ENCODE data around the gene ARPC1B. TPM values are rescaled to one million over a fixed set of nuclear protein-coding genes. Genes with fewer than 3 reads are reported as not detected.

The ARPC1B gene
- total RNA-seq, 1 donor from 2014 or later, result 23.6 TPM

DNA sequence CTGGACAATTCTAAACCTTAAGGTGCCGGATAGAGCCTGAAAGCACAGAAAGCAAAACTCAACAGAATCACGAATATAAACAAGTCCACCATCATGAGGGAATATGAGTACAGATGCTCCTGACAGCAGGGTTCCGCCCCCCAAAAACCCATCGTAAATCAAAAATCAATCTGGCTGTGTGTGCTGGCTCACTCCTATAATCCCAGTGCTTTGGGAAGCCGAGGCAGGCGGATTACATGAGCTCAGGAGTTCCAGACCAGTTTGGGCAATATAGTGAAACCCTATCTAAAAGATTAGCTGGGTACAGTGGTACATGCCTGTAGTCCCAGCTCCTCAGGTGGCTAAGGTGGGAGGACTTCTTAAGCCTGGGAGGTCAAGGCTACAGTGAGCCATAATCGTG, 46.5 kb downstream of the ARPC1B start:
- H3K36me3 Mint-ChIP-seq, result peaks cover 18% of the 10 kb centered on the region
- Histone ChIP-seq H3K27me3 (no peaks in the 10 kb centered on the region), H4K20me1 (ENCODE audit: low read depth) (peaks cover 16% of the 10 kb centered on the region), H3K9me3 (ENCODE audit: low read depth) (no peaks in the 10 kb centered on the region), H3F3A (ENCODE audit: low read depth) (peaks cover 6% of the 10 kb centered on the region), H3K79me2 (ENCODE audit: low read depth) (no peaks in the 10 kb centered on the region), H3K27ac (no peak overlapping the region), H3K4me2 (no peak overlapping the region), H3K36me3 (no peaks in the 10 kb centered on the region), H2AFZ (replicated peaks) (no peak overlapping the region), H3K4me1 (no peaks in the 10 kb centered on the region), H3K4me3 (no peak overlapping the region), H3K9ac (no peak overlapping the region)
- TF ChIP-seq, protein P1, sequence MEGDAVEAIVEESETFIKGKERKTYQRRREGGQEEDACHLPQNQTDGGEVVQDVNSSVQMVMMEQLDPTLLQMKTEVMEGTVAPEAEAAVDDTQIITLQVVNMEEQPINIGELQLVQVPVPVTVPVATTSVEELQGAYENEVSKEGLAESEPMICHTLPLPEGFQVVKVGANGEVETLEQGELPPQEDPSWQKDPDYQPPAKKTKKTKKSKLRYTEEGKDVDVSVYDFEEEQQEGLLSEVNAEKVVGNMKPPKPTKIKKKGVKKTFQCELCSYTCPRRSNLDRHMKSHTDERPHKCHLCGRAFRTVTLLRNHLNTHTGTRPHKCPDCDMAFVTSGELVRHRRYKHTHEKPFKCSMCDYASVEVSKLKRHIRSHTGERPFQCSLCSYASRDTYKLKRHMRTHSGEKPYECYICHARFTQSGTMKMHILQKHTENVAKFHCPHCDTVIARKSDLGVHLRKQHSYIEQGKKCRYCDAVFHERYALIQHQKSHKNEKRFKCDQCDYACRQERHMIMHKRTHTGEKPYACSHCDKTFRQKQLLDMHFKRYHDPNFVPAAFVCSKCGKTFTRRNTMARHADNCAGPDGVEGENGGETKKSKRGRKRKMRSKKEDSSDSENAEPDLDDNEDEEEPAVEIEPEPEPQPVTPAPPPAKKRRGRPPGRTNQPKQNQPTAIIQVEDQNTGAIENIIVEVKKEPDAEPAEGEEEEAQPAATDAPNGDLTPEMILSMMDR (IDR thresholded peaks at IDR 0.05), result no peak
- TF ChIP-seq EZH2 (IDR thresholded peaks at IDR 0.05) (no peak), EZH2phosphoT487 (IDR thresholded peaks at IDR 0.05) (no peak)
- H3K4me1 Mint-ChIP-seq, result no peaks in the 10 kb centered on the region
- no peak overlapping the region for H3K4me3 Mint-ChIP-seq
- DNase-seq (ENCODE audit: low spot score), result no peak
- no peak overlapping the region for H3K27ac Mint-ChIP-seq
- H3K27me3 Mint-ChIP-seq (ENCODE audit: insufficient read depth, low read depth), result no peaks in the 10 kb centered on the region
- no peaks in the 10 kb centered on the region for H3K9me3 Mint-ChIP-seq

DNA sequence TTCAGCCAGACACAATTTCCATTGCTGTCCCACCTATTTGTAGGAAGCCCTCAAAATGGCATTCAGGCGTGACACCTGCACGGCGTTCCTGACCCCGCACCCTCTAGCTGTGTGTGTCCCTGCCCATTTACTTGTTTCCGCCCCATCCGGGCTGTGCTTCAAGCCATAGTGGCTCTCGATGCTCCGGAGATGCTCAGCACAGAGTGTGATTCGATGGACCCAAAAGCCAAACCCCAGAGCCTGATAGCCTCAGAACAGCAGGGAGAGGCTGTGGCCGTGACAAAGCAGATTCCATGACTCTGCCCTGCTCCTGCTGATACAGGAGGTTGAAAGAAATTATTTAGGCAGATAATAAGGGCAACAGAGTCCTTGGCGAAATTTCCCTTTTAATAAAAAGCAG, 47.7 kb downstream of the ARPC1B start:
- H3K27me3 Mint-ChIP-seq (ENCODE audit: insufficient read depth, low read depth), result no peaks in the 10 kb centered on the region
- H3K36me3 ChIP-seq, result no peaks in the 10 kb centered on the region
- H3K9me3 Mint-ChIP-seq, result no peaks in the 10 kb centered on the region
- no peak overlapping the region for H2AFZ ChIP-seq (replicated peaks)
- no peak for DNase-seq (ENCODE audit: low spot score)
- TF ChIP-seq, protein P1 (IDR thresholded peaks at IDR 0.05), result no peak
- TF ChIP-seq EZH2 (IDR thresholded peaks at IDR 0.05) (no peak), EZH2phosphoT487 (IDR thresholded peaks at IDR 0.05) (no peak)
- peaks cover 4% of the 10 kb centered on the region for H3F3A ChIP-seq (ENCODE audit: low read depth)
- H4K20me1 ChIP-seq (ENCODE audit: low read depth), result peaks cover 16% of the 10 kb centered on the region
- H3K4me1 ChIP-seq, result no peaks in the 10 kb centered on the region
- H3K4me3 Mint-ChIP-seq, result no peak overlapping the region
- H3K9ac ChIP-seq, result no peak overlapping the region
- H3K36me3 Mint-ChIP-seq, result peaks cover 14% of the 10 kb centered on the region
- no peak overlapping the region for H3K27ac Mint-ChIP-seq
- H3K27me3 ChIP-seq, result no peaks in the 10 kb centered on the region
- no peak overlapping the region for H3K27ac ChIP-seq
- no peak overlapping the region for H3K4me2 ChIP-seq
- no peaks in the 10 kb centered on the region for H3K4me1 Mint-ChIP-seq
- H3K4me3 ChIP-seq, result no peak overlapping the region
- H3K9me3 ChIP-seq (ENCODE audit: low read depth), result no peaks in the 10 kb centered on the region
- no peaks in the 10 kb centered on the region for H3K79me2 ChIP-seq (ENCODE audit: low read depth)

DNA sequence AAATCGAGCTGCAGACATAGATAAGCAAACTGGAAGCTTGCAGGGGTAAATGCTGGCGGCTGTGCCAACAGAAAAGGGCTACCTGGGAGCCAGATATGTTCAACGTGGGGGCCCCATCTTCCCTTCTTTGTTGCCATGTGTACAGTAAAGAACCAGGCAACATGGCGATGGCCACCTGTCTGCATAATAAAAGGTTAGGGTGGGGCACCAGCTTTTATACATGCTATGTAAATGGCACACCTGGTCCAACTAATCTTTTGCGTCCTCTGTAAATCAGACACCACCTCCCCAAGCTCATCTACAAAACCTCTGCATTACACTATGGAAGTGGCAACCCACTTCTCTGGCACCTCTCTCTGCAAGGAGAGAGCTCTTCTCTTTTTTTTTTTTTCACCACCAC, 48.1 kb downstream of the ARPC1B start:
- Histone ChIP-seq H3F3A (ENCODE audit: low read depth) (no peaks in the 10 kb centered on the region), H3K27me3 (no peaks in the 10 kb centered on the region), H3K4me2 (no peak overlapping the region), H3K9ac (no peak overlapping the region), H3K79me2 (ENCODE audit: low read depth) (no peaks in the 10 kb centered on the region), H3K27ac (no peak overlapping the region), H3K4me3 (no peak overlapping the region), H2AFZ (replicated peaks) (no peak overlapping the region), H3K4me1 (no peaks in the 10 kb centered on the region), H4K20me1 (ENCODE audit: low read depth) (peaks cover 16% of the 10 kb centered on the region), H3K36me3 (no peaks in the 10 kb centered on the region), H3K9me3 (ENCODE audit: low read depth) (no peaks in the 10 kb centered on the region)
- no peak for DNase-seq (ENCODE audit: low spot score)
- no peak for TF ChIP-seq EZH2 (IDR thresholded peaks at IDR 0.05)
- TF ChIP-seq, protein P1 (IDR thresholded peaks at IDR 0.05), result no peak
- TF ChIP-seq EZH2phosphoT487 (IDR thresholded peaks at IDR 0.05), result no peak
- no peaks in the 10 kb centered on the region for H3K27me3 Mint-ChIP-seq (ENCODE audit: insufficient read depth, low read depth)
- no peaks in the 10 kb centered on the region for H3K4me1 Mint-ChIP-seq
- H3K36me3 Mint-ChIP-seq, result peaks cover 10% of the 10 kb centered on the region
- H3K9me3 Mint-ChIP-seq, result no peaks in the 10 kb centered on the region
- H3K27ac Mint-ChIP-seq, result no peak overlapping the region
- no peak overlapping the region for H3K4me3 Mint-ChIP-seq

Data from neural progenitor cell (in vitro differentiated cells).